Measurements from ENCODE around the gene FNDC3B. TPM values are rescaled to one million over a fixed set of nuclear protein-coding genes. Genes with fewer than 3 reads are reported as not detected.

Gene FNDC3B
- total RNA-seq, 1 donor from 2014 or later = 71.3 TPM

- peaks cover 6% of the 10 kb centered on the region for H3K36me3 ChIP-seq (ENCODE audit: control insufficient read depth, insufficient read depth, low read length)
Observed at GRCh38 chr3:172324611-172325203, 285.3 kb downstream of the FNDC3B start.

DNA sequence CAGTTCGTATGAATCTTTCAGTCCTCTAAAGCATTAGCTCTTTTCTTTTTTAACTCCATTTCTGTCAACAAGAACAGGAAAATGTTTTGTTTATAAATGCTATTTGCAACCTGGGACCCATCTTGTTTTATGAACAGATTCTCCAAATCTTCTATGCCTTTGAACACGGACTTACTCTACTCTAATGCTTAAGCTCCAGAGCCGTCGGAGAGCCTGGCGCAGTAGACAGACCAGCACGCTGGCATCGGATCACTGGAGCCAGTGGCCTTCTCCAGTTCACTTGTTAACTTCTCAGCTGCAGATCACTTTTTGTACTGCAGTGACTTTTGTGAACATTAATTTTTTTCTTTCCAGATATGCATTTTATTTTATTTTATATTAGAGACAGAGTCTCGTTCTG is 286.1 kb downstream of the FNDC3B start:
- DNase-seq (ENCODE audit: low read depth) = no peak
- TF ChIP-seq CTCF (IDR thresholded peaks at IDR 0.05; ENCODE audit: insufficient read depth, low read length, poor library complexity, severe bottlenecking) = no peak
- Histone ChIP-seq H3K4me3 (ENCODE audit: low read depth, low read length) (no peak overlapping the region), H3K27me3 (ENCODE audit: control insufficient read depth, insufficient read depth, low read length) (no peaks in the 10 kb centered on the region), H3K36me3 (ENCODE audit: control insufficient read depth, insufficient read depth, low read length) (peaks cover 6% of the 10 kb centered on the region)

More at GRCh38 chr3:172324611-172325203, 285.3 kb downstream of the FNDC3B start:
- no peak overlapping the region for H3K4me3 ChIP-seq (ENCODE audit: low read depth, low read length)
- no peaks in the 10 kb centered on the region for H3K27me3 ChIP-seq (ENCODE audit: control insufficient read depth, insufficient read depth, low read length)
- no peak for TF ChIP-seq CTCF (IDR thresholded peaks at IDR 0.05; ENCODE audit: insufficient read depth, low read length, poor library complexity, severe bottlenecking)
- DNase-seq (ENCODE audit: low read depth) = no peak

DNA sequence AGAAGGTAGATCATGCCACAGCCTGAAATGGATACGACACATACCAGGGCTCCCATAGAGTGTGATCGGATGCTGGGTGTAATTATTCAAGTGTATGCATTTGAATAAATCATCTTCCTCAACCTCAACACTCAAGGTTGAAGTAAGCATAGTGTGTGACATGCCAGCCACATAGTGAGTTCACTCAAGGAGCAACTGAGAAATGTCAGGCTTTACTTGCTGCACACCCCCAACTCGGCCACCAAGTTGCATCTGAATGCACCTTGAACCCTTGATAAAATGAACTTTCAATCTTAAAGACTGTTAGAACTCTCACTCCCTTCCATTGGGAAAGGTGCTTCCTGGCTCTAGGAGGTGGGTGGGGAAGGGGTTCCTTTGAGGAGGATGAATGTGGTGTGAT is 287.6 kb downstream of the FNDC3B start:
- no peaks in the 10 kb centered on the region for H3K27me3 ChIP-seq (ENCODE audit: control insufficient read depth, insufficient read depth, low read length)
- DNase-seq (ENCODE audit: low read depth) = no peak

DNA sequence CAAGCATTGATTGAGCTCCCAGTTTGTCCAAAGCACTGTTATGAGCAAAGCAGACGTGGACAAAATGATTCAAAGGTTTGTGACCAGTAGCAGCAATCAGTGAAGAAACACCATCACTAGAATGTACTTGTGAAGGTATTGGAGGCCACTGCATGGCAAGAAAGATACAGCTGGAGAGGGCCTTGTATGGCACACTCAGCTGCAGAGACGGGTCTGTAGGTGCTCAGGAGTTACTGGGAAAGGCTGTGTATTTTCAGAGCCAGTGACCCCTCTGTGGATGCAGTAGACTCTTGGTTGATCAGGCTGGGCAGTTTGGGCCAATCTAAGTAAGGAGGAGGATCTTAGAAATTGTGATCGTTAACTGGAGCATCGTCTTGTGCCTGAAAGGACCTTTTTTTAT is 288.9 kb downstream of the FNDC3B start:
- no peak overlapping the region for H3K4me3 ChIP-seq (ENCODE audit: low read depth, low read length)
- DNase-seq (ENCODE audit: low read depth) = no peak
- peaks cover 6% of the 10 kb centered on the region for H3K36me3 ChIP-seq (ENCODE audit: control insufficient read depth, insufficient read depth, low read length)
- no peak for TF ChIP-seq CTCF (IDR thresholded peaks at IDR 0.05; ENCODE audit: insufficient read depth, low read length, poor library complexity, severe bottlenecking)
- H3K27me3 ChIP-seq (ENCODE audit: control insufficient read depth, insufficient read depth, low read length) = no peaks in the 10 kb centered on the region

More for the DNA sequence above, 287.6 kb downstream of the FNDC3B start:
- no peak for TF ChIP-seq CTCF (IDR thresholded peaks at IDR 0.05; ENCODE audit: insufficient read depth, low read length, poor library complexity, severe bottlenecking)
- peaks cover 6% of the 10 kb centered on the region for H3K36me3 ChIP-seq (ENCODE audit: control insufficient read depth, insufficient read depth, low read length)
- no peak overlapping the region for H3K4me3 ChIP-seq (ENCODE audit: low read depth, low read length)

DNA sequence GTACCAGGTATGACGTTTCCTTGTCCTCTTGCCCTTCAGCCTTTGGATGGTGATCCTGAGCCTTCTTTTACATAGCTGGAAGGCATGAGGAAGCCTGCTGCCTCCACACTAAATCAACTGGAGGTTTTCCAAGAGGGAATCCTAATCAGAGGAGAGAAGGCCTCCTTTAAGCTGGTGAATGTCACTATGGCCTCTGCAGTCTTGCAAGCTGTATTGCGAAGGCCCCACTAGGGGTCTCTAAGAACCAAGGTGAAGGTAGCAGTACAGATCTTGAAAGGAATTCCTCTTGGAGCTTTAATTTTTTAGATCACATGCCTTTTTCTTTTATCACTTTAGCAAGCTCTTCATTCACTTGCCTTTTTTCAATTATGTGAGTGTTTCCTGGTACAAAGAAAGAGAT is 289.7 kb downstream of the FNDC3B start:
- H3K36me3 ChIP-seq (ENCODE audit: control insufficient read depth, insufficient read depth, low read length) = peaks cover 5% of the 10 kb centered on the region
- no peak for DNase-seq (ENCODE audit: low read depth)

More for the DNA sequence above, 289.7 kb downstream of the FNDC3B start:
- Histone ChIP-seq H3K27me3 (ENCODE audit: control insufficient read depth, insufficient read depth, low read length) (no peaks in the 10 kb centered on the region), H3K4me3 (ENCODE audit: low read depth, low read length) (no peak overlapping the region)
- no peak for TF ChIP-seq CTCF (IDR thresholded peaks at IDR 0.05; ENCODE audit: insufficient read depth, low read length, poor library complexity, severe bottlenecking)

Data from kidney epithelial cell (primary cell).